NT2/D1 (cell line): ENCODE measurements around the gene CRY1.

ENCODE experiments used
- SUZ12 ChIP-seq: IDR thresholded peaks from 2 replicates; pipeline ENCODE4 v1.6.1; 2011; ENCODE audit not compliant: insufficient read length, insufficient read depth; ENCODE audit errors: extremely low read depth
- YY1 ChIP-seq: IDR thresholded peaks from 2 replicates; pipeline ENCODE4 v1.6.1; 2011; ENCODE audit not compliant: insufficient read length, insufficient read depth
- ZNF274 ChIP-seq: IDR thresholded peaks from 2 replicates; pipeline ENCODE4 v1.6.1; 2011; ENCODE audit warnings: mild to moderate bottlenecking, low read depth, low read length

GRCh38 chr12:106953352-106954250 lies 139.7 kb downstream of the CRY1 start:
- no peak for TF ChIP-seq YY1
- TF ChIP-seq SUZ12: no peak
- TF ChIP-seq ZNF274: no peak
